Transverse colon (tissue), 4 donors: Measurements from ENCODE around the gene CCL8.
A peak's percentile ranks its signal among the peaks of the same experiment; 100 is the strongest.

Experiments
- EP300 ChIP-seq: sonication (generic); formaldehyde crosslinking; IDR thresholded peaks from one replicate; pipeline ENCODE4 v1.6.1; 2017; ENCODE audit warnings: antibody characterized with exemption, low read depth
- POLR2A ChIP-seq: fragments of 450-650 bp; IDR thresholded peaks from one replicate; pipeline ENCODE4 v1.6.1; 2016; ENCODE audit warnings: antibody characterized with exemption, mild to moderate bottlenecking, moderate library complexity
- POLR2AphosphoS5 ChIP-seq, 3 donors: sonication (generic); formaldehyde crosslinking; IDR thresholded peaks; one replicate each; pipeline ENCODE4 v1.6.1; 2016; ENCODE audit warnings: antibody characterized with exemption in 3 of 3
- TF ChIP-seq, protein P1 (sequence below), 5 experiments: fragments of 200-600 bp in 3 of 5; fragments of 450-650 bp in 2 of 5; sonication (generic) in 3 of 5; IDR thresholded peaks; 1 replicate in 2 of 5; 2 replicates in 3 of 5; pipeline ENCODE4 v1.5.1; 2016 to 2017; ENCODE audit warnings: antibody characterized with exemption in 5 of 5, inconsistent platforms in 3 of 5, mild to moderate bottlenecking in 2 of 5, moderate library complexity in 1 of 5

- TF ChIP-seq POLR2A, result no peak
- TF ChIP-seq POLR2AphosphoS5 (IDR thresholded peaks at IDR 0.05), result no peak
- TF ChIP-seq, protein P1, sequence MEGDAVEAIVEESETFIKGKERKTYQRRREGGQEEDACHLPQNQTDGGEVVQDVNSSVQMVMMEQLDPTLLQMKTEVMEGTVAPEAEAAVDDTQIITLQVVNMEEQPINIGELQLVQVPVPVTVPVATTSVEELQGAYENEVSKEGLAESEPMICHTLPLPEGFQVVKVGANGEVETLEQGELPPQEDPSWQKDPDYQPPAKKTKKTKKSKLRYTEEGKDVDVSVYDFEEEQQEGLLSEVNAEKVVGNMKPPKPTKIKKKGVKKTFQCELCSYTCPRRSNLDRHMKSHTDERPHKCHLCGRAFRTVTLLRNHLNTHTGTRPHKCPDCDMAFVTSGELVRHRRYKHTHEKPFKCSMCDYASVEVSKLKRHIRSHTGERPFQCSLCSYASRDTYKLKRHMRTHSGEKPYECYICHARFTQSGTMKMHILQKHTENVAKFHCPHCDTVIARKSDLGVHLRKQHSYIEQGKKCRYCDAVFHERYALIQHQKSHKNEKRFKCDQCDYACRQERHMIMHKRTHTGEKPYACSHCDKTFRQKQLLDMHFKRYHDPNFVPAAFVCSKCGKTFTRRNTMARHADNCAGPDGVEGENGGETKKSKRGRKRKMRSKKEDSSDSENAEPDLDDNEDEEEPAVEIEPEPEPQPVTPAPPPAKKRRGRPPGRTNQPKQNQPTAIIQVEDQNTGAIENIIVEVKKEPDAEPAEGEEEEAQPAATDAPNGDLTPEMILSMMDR (IDR thresholded peaks at IDR 0.05), result peak in 3 of 5 experiments; percentile 12 to 20 (median 19)
- TF ChIP-seq EP300, result no peak
These were observed 12.8 kb upstream of the CCL8 start for GRCh38 chr17:34306466-34306865.
